Measurements from ENCODE around the gene ERC2. TPM values are rescaled to one million over a fixed set of nuclear protein-coding genes. Genes with fewer than 3 reads are reported as not detected.

The ERC2 gene
- total and polyA plus RNA-seq, 2 of the 13 experiments (the other 11 are each of a cell fraction or from before 2014, with no cell fraction given) = 0.16 to 0.22 TPM

DNA sequence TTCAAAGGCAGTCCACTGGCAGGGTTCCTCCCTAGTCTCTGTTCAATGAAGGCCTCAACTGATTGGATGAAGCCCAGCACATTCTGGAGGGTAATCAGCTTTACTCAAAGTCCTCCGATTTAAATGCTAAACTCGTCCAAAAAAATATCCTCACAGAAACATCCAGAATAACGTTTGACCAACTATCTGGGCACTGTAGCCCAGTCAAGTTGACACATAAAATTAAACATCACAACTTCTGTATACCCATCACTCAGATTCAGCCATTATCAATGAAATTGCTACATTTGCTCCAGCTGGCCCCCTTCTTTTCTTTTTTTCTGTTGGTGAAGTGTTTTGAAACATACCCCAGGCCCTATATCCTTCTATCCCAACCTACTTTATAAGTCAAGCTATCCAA, 916.6 kb downstream of the ERC2 start:
- Histone ChIP-seq H3K4me3 (replicated peaks in 1 of 3; ENCODE audit: insufficient read depth in 1 of 3, low read depth in 2 of 3, low read length in 3 of 3) (no peak overlapping the region), H3K9me3 (ENCODE audit: low read length) (no peaks in the 10 kb centered on the region), H4K20me1 (ENCODE audit: insufficient read depth, low read length) (no peaks in the 10 kb centered on the region), H2AFZ (ENCODE audit: low read length) (no peak overlapping the region), H3K9ac (ENCODE audit: insufficient read depth, low read depth, low read length) (no peak overlapping the region), H3K79me2 (ENCODE audit: insufficient read depth, low read length) (no peaks in the 10 kb centered on the region), H3K4me2 (ENCODE audit: low read depth, low read length) (no peak overlapping the region), H3K36me3 (replicated peaks in 1 of 2; ENCODE audit: control insufficient read depth in 1 of 2, insufficient read depth in 2 of 2, low read length in 2 of 2) (no peaks in the 10 kb centered on the region), H3K4me1 (ENCODE audit: insufficient read depth, low read length) (no peaks in the 10 kb centered on the region), H3K27me3 (ENCODE audit: control insufficient read depth in 1 of 2, insufficient read depth in 2 of 2, low read length in 2 of 2) (no peaks in the 10 kb centered on the region), H3K27ac (ENCODE audit: extremely low read length, insufficient read depth, low read length) (no peak overlapping the region)
- no peak for TF ChIP-seq SOX13 (IDR thresholded peaks at IDR 0.05)
- TF ChIP-seq SOX13 (CRISPR knock-in tag; conservative IDR thresholded peaks at IDR 0.05 in 1 of 2, IDR thresholded peaks at IDR 0.05 in 1 of 2) = no peak
- TF ChIP-seq GZF1 (CRISPR knock-in tag; IDR thresholded peaks at IDR 0.05) = no peak
- TF ChIP-seq, protein P1, sequence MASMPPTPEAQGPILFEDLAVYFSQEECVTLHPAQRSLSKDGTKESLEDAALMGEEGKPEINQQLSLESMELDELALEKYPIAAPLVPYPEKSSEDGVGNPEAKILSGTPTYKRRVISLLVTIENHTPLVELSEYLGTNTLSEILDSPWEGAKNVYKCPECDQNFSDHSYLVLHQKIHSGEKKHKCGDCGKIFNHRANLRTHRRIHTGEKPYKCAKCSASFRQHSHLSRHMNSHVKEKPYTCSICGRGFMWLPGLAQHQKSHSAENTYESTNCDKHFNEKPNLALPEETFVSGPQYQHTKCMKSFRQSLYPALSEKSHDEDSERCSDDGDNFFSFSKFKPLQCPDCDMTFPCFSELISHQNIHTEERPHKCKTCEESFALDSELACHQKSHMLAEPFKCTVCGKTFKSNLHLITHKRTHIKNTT (CRISPR knock-in tag; IDR thresholded peaks at IDR 0.05) = no peak
- no peak for TF ChIP-seq ATF7-NPFF (CRISPR knock-in tag; IDR thresholded peaks at IDR 0.05; ENCODE audit: low read depth)
- TF ChIP-seq SSRP1 (CRISPR knock-in tag; IDR thresholded peaks at IDR 0.05) = no peak
- TF ChIP-seq, protein P2, sequence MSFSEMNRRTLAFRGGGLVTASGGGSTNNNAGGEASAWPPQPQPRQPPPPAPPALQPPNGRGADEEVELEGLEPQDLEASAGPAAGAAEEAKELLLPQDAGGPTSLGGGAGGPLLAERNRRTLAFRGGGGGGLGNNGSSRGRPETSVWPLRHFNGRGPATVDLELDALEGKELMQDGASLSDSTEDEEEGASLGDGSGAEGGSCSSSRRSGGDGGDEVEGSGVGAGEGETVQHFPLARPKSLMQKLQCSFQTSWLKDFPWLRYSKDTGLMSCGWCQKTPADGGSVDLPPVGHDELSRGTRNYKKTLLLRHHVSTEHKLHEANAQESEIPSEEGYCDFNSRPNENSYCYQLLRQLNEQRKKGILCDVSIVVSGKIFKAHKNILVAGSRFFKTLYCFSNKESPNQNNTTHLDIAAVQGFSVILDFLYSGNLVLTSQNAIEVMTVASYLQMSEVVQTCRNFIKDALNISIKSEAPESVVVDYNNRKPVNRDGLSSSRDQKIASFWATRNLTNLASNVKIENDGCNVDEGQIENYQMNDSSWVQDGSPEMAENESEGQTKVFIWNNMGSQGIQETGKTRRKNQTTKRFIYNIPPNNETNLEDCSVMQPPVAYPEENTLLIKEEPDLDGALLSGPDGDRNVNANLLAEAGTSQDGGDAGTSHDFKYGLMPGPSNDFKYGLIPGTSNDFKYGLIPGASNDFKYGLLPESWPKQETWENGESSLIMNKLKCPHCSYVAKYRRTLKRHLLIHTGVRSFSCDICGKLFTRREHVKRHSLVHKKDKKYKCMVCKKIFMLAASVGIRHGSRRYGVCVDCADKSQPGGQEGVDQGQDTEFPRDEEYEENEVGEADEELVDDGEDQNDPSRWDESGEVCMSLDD (CRISPR knock-in tag; IDR thresholded peaks at IDR 0.05; ENCODE audit: borderline replicate concordance) = no peak
- TF ChIP-seq HNRNPL (IDR thresholded peaks at IDR 0.05; ENCODE audit: low read depth, low read length) = no peak
- in situ Hi-C loops (cut with HindIII; ENCODE audit: extremely low pct_ligation_motif_present, low pct_unique_long_range_greater_than_20kb) = no loop called here
- no TSS peak for BruUV-seq (replicated peaks)
- ATAC-seq (no peak), FAIRE-seq (no peak), DNase-seq (ENCODE audit: low spot score) (no peak)
- POLR2A ChIA-PET = no interaction called here
- CTCF ChIA-PET (ENCODE audit: low intra/inter-chr PET ratio, low total read pairs) = no interaction called here
- intact Hi-C loops (cut with micrococcal nuclease; ENCODE audit: unreplicated experiment) = no loop called here
- WGBS (ENCODE audit: low lambda C conversion rate) = 36% methylated on average over 3 of the region's 3 CpGs
